Islet precursor cell (in vitro differentiated cells): ENCODE data around the gene LACC1.

Experiments used
- DNase-seq: peaks from one replicate; pipeline ENCODE4 v3.0.0-alpha.2; 2018

Gene LACC1

DNA sequence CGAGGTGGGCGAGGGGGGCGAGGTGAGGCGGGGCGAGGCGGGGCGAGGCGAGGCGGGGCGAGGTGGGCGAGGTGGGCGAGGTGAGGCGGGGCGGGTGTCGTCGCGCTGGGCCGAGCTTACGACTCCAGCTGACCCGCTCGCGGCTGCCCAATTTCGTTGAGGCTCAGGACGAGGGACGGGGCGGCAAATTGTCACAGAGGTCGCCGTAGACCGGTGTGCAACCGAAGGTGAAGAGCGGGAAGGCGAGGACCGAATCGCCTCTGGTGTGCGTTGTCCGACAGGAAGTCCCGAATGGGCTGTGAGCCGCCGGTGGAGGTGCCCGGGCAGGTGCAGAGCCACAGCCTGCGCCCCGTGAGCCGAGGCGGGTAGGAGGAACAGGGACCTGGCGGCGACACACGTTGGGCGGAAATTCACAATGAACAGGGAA, at the start of gene LACC1:
LACC1 (plus strand) TSS at position 150 of the 427 bp plus-strand sequence. CDS start 1,082 bp downstream, outside the sequence.
- no peak for DNase-seq

DNA sequence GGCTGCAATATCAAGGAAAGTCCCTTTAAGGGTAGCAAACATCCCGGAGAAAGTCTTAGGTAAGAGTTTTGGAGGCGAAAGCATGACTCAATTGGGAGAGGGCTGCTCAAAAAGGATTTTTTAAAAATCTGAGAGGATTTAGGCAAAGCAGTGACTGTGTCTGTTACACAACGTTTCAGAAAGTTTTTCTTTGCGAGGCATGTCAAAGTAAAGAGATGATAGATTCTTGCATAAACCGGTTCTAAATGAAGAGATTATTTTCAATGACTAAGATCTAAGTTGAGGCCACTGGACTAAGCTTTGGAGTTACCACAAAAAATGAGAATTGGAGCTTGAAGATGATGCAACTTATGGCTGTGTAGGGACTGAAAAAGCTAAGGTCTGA, 49.2 kb upstream of the LACC1 start:
- no peak for DNase-seq

DNA sequence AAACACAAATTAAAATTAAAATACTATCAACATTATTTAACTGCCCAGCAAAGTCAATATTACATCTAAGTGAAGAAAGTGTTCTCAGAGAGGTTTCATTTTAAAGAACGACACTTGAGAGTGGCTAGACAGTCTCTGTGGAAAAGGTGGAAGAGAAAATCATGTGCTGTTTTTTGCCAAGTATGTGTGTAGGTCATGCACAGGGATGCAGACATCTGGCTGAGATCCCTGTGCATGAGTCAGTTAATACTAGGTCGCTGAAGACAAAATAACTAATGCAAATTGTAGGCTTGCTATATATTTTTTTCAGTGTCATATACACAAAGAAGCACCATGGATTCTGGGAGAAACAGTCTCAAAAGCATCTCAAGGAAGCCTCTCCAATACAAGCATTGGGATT, 48.6 kb upstream of the LACC1 start:
- no peak for DNase-seq

DNA sequence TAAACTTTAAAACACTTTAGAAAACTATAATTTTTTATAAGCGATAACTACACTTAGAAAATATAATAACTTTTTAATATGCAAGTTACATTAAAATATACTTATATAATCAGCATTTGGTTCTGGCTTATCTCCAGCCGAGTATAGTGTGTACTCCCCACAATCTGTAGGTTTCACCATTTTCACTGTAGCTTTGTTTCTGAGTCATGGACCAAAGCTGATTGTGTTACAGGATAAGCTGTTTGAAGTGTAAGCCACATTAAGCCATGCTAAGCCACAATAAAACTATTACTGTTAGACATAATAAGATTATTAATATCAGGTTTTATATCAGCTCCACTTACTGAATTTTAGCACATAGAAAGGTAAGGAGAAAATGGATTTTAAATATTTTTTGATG, 44.0 kb upstream of the LACC1 start:
- no peak for DNase-seq

DNA sequence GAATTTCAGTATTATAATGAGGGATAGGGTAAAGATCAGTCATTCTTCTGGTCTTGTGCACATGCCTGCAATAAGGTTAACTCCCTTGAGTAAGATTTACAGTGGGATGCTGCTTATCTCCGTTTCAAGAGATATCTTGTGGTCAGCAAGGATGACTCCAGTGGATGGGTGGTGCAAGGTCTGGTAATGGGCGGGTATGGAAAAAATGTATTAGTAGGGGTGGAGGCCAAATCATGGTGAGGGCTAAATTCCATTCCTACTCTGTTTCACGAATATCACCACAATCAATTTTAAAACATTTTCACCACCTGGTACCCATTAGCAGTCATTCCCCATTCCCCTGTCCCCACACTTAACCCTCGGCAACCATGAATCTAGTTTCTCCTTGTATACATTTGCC, 40.8 kb upstream of the LACC1 start:
- no peak for DNase-seq

DNA sequence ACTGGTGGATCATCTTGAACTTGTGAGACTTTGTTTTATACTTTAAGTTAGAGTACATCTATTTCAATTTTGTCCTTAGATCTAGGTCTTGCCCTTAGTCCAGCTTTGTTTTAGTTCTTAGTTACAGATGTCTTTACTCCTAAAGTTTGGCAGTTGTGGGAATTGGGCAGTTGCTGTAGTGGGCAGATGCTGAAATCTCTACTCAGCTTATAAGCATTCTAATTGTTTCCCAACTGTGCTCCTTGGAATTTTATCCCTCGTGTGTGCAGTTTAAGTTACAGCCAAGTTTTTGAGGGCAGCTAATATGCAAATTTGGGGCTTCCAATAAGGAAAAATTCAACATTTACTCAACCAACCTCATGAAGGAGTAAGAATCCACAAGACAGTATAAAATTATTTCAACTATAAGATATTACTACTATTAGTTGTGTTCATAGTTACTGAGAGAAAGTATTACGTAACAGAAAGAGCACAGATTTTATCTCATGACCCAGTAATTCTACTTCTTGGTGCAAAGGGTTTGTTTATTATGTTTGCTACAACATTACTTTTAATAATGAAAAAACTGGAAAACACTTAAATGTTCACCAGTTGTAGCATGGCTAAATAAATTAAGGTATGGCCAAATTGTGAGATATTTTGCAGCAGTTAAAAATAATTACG, 33.1 kb upstream of the LACC1 start:
- DNase-seq = no peak

DNA sequence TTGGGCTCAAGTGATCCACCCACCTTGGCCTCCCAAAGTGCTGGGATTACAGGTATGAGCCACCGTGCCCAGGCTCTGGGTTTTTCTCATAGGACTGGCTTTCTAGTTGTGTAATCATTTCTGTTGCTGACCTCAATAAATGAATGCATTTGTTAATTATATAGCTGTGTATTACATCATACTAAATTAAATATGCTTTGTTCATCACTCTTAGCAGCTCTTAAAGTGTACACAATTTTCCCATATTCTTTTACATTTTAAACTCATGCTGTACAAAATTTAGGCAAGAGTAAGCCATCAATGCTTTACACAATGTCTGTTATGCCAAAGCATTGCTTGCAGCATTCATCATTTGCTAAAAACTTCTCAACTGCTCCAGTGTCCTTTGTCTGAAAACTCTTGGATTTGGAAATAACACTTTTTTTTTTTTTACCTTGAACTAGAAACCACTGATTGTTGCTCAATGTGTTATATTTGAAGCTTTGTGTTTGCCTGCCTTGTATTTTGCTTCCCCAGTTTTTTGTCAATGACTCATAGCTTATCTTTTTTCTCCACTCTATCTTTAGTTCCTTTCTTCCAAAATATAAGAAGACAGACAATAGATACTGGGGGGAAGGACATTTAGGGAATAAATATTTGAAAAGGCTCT, 31.6 kb upstream of the LACC1 start:
- DNase-seq = no peak

DNA sequence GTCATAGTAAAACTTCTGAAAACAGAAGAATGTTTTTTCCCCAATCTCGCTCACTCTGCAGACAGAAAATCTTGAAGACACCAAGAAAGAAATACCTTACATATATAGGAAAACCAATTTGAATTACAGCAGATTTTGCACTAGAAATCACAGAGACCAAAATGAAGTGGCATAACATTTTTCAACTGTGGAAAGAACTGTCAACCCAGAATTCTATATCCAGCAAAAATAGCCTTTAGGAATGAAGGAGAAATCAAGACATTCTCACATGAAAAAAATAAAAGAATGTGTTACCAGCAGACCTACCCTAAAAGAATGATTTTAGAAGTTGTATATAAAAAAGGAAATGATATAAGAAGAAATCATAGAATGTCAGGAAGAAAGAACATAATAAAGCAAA, 28.8 kb upstream of the LACC1 start:
- DNase-seq = no peak

DNA sequence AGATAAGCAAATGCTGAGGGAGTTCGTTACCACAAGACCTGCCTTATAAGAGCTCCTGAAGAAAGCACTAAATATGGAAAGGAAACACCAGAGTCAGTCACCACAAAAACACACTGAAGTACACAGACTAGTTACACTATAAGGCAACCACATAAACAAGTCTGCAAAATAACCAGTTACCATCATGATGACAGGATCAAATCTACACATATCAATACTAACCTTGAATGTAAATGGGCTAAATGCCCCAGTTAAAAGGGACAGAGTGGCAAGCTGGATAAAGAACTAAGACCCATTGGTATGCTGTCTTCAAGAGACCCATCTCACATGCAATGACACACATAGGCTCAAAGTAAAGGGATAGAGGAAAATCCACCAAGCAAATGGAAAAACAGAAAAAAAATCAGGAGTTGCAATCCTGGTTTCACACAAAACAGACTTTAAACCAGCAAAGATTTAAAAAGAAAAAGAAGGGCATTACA, 26.7 kb upstream of the LACC1 start:
- no peak for DNase-seq

DNA sequence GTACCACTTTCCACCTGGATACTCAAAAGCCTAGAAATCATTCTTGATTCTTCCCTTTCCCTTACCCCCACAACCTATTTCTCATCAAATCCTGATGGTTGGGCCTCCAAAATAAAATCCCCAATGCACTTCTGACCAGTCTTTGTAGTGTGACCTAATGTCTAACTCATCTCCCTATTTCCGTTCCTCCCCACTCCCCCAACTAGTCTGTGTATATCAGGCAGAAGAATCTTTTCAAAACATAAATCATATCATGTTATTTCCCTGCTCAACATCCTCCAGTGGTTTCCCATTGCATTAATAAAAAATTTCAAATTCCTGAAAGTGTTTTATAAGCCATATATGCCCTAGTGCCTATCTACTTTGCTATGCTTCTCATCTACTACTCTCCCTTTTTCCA, 17.8 kb upstream of the LACC1 start:
- DNase-seq = no peak

DNA sequence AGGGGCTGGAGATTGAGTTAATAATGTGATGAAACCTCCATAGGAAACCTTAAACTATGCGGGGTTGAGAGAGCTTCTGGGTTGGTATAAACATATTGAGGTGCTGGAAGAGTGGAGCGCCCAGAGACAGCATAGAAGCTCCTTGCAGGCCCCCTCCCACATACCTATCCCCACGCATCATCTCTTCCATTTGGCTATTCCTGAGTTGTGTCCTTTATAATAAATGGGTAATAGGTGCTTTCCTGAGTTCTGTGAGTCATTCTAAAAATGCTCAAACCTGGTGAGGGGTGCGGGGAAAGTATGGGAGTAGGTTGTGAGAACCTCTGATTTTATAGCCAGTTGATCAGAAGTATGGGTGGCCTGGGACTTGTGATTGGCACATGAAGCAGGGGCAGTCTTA, 14.8 kb upstream of the LACC1 start:
- DNase-seq = no peak

DNA sequence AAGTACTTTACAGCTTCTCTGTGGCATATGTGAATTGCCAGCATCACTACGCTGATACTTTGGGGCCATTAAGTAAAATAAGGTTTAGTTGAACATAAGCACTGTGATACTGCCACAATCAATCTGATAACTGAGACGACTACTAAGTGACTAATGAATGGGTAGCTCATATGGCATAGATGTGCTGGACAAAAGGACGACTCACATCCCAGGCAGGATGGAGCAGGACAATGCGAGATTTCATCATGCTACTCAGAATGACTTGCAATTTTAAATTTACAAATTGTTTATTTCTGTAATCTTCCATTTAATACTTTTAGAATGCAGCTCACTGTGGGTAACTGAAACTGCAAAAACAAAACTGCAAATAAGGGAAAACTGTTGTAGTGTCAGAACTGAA, 13.8 kb upstream of the LACC1 start:
- no peak for DNase-seq

DNA sequence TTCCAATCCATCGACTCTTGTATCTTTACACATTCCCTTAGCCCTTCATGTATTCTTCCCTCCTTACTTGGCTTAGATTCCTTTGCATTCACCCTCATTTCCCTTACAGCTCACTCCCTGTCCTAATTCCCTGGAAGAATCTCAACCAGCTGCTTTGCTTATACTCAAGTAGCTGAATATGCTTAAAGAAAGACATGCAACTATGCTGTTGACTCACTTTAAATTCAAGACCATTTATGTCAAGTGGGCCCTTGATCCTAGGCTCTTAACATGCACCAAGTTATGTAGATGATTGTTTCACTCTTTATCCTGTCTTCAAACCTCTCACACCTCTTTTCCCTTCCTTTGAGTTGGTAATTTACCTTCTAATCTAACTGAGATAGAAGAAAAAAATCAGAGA, 7.5 kb upstream of the LACC1 start:
- DNase-seq = no peak

DNA sequence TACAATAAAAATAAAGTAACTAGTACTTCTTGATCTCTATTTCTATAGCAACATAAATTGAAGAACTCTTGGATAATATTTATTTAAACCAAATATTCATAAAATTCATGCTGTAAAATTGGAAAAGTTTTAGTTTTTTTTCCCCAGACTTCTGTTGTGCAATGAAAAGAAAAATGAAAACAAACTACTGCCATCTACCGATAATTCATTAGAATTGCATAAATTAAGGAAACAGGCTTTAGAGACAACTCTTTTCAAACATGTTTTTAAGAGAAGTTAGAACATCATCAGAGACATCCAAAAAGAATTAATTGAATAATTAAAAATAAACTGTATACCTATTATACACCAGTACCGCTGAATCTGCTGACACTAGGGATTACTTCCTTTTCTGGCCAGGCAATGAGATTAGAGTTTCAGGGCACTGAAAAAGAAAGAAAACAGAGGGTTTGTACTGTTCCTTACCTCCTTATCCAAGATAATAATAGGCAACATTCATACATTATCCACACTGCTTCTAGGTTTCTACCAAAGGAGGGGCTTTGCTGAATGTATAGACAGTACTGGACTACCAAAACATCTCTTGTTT, 5.1 kb upstream of the LACC1 start:
- DNase-seq = no peak

DNA sequence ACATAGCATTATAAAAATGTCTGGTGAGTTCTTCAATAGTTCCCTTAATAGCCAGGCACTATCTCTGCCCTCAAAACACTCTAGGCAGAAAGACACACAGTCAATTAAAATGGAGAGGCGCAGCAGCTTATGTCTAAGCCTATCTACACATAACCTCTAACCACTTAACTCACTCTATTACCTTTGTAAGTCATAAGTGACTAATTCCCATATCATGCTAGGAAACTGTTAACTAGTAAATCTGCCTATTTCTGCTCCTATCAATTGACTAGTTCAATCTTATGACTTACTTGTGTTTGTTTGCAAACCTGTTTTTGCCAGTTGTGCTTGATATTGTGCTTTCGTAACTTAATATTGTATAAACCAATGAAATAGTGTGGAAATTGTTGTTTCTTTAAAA, 3.3 kb upstream of the LACC1 start:
- DNase-seq = no peak

DNA sequence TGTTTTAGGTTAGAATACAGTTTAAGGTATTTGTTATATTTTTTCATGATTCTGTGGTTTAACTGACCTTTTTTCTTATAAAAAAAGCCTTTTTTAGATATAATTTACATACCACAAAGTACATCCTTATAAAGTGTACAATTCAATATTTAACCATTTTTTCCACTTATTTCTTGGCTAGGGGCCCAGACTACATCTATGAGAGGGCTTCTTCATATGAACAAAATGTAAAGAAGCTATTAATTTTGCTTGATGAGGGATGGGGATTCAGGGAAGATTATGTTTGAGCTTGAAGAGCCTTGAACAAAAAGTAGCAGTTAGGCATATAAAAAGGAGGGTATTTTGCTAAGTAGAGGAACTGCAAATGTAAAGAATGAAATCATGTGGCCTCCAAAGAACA, 2.4 kb upstream of the LACC1 start:
- DNase-seq = no peak

DNA sequence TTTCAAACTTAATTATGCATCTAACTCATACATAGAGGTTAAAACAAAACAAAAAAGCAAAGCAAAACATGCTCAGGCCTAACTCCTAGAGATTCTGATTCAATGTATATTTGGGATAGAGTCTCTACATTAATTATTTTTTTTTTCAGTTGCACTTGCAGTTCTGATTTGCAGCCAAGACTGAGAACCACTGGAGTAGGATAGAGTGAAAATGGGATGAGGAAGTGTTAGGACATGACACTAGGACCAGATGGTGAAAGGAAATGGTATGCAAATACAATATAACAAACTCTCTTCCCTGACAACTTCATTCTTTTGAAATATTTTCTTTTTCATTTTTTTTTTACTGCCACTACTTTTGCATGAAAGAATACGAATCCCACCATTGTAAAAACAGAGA, 1.9 kb upstream of the LACC1 start:
- DNase-seq = no peak

DNA sequence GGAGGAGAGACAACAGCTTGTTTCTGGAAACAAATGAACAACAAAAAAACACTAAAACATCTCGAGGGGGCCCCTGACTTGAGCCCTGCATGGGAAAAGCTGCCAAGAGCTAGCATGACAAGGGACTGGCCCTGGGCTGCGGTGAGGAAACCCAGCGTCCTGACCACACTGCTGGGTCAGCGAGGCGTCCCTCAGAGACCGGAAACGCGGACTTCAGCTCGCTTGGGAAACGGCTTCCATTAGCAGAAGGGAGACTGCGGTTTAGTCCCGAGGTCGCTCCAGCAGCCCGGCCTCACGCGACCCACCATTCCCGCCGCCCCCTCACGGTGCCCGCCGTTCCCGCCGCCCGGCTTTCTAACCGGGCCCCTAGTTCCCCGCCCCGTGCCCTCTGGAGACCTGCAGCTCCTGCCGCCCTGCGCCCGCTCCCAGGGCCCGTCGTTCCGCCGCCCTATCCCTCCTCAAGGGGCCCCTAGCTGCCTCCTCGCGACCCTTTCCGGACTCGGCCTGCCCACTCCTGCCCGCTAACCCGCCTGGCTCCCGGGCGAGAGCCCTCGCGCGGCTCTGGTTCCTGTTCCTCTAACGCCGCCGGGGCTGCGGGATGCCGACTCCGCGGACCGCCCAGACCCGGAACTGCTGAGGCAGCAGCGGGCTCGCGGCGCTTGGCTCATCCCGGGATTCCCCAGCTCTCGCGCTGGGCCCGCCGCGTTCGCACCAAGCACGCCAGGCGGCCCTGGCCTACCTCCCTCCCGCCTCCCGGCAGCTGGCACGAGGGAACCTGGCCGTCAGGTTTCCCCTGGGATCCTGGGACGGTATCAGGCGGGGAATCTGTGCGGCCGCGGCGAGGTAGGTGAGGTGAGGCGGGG, 581 bp upstream of the LACC1 start, which contains the start of gene CCDC122:
CCDC122 (minus strand) TSS at position 849 of the 863 bp plus-strand sequence. CDS start 10,364 bp downstream, outside the sequence.
- peak; percentile 91 for DNase-seq

DNA sequence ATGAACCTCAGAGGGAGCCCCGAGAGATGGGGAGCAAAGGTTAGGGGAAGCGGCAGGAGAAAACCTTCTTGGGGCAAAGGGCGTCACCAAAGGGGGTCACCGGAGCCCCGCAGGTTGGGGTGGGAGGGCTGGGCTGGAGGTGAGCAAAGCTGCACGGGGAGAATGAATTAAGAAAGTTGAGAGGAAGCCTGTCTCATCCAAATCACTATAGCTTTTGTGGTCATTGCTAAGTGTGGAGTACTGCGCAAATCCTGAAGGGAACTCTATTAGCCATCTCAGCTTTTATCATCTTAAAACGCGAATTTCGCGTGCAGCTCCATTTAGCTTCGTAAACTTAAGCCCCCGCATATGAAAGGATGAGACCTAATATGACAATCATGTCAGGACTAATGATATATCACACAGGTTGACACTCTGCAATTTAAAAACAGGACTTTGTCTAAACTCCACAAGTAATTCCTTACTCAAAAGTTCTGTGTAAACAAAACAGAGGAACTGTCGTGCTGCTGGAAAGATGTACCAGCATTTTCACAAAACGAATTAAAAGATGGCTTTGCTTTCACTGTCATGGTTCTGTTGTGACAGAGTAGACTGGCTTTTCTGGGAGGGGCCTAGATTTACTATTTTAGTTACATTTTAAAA, 631 bp downstream of the LACC1 start:
- DNase-seq = no peak

DNA sequence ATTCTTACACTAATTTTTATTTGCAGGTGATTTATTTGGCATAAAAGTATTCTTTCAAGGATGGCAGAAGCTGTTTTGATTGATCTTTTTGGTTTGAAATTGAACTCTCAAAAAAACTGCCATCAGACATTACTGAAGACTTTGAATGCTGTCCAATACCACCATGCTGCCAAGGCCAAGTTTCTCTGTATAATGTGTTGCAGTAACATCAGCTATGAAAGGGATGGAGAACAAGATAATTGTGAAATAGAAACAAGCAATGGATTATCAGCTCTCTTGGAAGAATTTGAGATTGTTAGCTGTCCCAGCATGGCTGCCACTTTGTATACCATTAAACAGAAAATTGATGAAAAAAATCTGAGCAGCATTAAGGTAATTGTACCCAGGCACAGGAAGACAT, 1.2 kb downstream of the LACC1 start:
- no peak for DNase-seq

DNA sequence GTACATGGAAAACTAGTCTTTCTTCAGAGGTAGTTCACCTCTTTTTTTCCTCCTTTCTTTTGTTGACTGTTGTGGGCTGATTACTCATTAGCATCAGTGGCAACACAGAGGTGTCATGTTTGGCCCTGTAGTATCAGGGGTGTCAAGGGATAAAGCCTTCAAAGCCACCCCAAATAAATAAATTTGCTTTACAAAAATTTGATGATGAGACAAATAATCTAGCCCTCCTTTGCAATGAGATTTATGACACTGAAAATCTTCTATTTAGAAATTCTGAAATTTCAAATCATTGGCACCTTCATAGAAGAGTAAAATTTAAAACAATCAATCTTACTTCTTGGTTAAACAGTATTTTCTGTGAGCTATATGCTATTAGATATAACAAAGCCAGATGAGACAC, 1.9 kb downstream of the LACC1 start:
- no peak for DNase-seq

DNA sequence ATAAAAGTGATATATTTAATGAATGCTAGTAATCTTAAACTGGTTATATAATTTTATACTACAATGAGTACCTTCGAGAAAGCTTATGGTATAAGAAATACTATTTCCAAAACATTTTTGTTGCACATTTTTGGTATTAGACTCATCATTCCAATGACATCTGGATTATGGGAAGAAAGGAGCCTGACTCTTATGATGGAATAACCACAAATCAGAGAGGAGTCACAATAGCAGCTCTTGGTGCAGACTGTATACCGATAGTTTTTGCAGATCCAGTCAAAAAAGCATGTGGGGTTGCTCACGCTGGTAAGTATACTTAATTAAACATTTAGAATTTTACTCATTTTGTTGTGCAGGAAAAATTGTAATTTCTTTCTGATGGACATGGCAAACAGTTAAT, 3.9 kb downstream of the LACC1 start:
- no peak for DNase-seq

DNA sequence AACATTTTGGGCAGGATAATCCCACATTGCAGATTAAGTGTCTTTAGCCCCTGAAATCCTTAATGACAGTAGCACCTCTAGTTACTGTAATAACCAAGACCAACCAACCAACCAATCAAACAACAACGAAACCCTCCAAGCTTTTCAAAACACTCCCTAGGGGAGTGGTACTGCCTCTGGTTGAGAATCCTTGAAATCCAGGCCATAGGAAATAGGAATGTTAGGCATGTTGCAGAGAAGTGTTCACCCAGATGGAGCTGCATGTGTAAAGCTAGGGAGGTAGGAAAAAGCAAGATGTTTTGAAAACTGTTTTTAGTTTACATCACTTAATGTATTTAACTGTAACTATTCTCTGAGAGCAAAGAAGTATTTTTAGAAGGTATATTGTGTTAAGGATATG, 4.5 kb downstream of the LACC1 start:
- no peak for DNase-seq
